ENCODE measurements around the gene NLRC3.

The NLRC3 gene

DNA sequence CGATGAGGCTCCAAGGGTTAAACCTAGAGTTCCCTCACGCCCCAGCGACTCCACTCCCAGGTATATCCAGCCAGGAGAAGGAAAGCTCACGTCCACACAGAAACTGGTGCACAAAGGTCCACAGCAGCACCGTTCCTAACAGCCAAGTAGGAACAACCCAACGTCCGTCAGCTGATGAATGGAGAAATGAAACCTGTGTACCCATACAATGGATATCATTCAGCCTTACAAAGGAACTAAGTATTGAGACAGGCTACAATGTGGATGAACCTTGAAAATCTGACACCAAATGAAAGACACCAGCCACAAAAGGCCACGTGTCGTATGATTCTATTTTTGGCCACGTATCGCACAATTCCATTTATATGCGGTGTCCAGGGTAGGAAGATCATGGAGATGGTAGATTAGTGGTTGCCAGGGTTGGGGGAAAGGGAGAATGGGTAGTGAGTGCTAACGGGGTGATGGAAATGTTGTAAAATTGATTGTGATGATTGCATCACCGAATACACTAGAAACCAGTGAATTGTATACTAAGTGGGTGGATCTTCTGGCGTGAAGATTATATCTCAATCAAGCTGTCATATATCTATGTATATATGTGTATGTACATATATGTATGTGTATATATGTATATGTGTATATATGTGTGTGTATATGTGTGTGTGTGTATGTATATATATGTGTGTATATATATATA is 30.1 kb downstream of the NLRC3 start:
- no peak overlapping the region for H2AFZ ChIP-seq
- H3K4me3 ChIP-seq (ENCODE audit: low read depth, low read length) = no peak overlapping the region
- no peaks in the 10 kb centered on the region for H3K36me3 ChIP-seq (ENCODE audit: control insufficient read depth, insufficient read depth, low read length)
- H3K27ac ChIP-seq = no peak overlapping the region
- TF ChIP-seq CTCF (IDR thresholded peaks at IDR 0.05) = no peak
- no peaks in the 10 kb centered on the region for H3K4me1 ChIP-seq
- H3K79me2 ChIP-seq = no peaks in the 10 kb centered on the region
- no peak overlapping the region for H3K4me2 ChIP-seq (ENCODE audit: low read length)
- H3K27me3 ChIP-seq (ENCODE audit: control insufficient read depth, insufficient read depth, low read length) = no peaks in the 10 kb centered on the region
- no peak overlapping the region for H3K9ac ChIP-seq
- no peaks in the 10 kb centered on the region for H3K9me3 ChIP-seq (ENCODE audit: control insufficient read depth, low read length)

DNA sequence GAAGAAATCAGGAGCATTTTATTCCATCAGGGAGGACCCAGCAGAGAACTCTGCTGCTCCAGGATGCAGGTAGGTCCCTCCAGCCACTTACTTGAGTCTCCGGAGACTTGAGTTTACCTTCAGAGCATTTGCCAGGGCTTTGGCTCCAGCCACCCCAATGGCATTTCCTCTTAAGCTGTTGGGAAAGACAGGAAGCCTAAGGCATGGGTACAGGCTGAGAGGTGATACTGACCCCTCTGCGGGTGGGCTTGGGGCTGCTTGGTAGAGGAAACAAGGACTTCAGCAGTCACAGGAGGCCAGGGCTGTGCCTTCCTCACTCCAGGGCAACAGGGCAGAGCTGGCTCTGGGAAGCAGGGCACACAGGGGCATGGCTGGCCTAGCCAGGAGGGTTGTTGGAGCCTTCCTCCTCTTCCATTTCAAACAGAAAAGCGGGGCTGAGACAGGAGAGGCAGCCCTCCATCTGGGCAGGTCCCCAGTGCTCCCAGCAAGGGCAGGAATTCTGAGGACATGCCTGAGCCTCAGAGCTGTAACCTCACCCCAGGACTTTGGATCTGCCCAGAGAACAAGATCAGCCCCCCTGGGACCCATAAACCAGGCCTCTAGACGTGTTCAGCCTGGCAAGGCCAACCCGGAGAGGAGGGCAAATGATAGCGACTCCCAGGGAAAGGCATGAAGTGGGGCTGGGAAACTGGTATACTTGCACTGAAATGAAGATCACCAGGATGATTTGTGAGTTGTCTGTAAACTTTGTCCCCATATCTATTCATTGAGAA is 34.4 kb downstream of the NLRC3 start:
- TF ChIP-seq CTCF (IDR thresholded peaks at IDR 0.05) = no peak
- H3K4me1 ChIP-seq = no peaks in the 10 kb centered on the region
- H3K4me3 ChIP-seq (ENCODE audit: low read depth, low read length) = no peak overlapping the region
- H3K9me3 ChIP-seq (ENCODE audit: control insufficient read depth, low read length) = no peaks in the 10 kb centered on the region
- no peak overlapping the region for H2AFZ ChIP-seq
- H3K9ac ChIP-seq = no peak overlapping the region
- no peaks in the 10 kb centered on the region for H3K36me3 ChIP-seq (ENCODE audit: control insufficient read depth, insufficient read depth, low read length)
- no peaks in the 10 kb centered on the region for H3K79me2 ChIP-seq
- H3K4me2 ChIP-seq (ENCODE audit: low read length) = no peak overlapping the region
- H3K27me3 ChIP-seq (ENCODE audit: control insufficient read depth, insufficient read depth, low read length) = no peaks in the 10 kb centered on the region
- no peak overlapping the region for H3K27ac ChIP-seq

- H3K79me2 ChIP-seq = no peaks in the 10 kb centered on the region
- H3K4me2 ChIP-seq (ENCODE audit: low read length) = no peak overlapping the region
- H3K27ac ChIP-seq = no peak overlapping the region
These were observed 35.6 kb downstream of the NLRC3 start for GRCh38 chr16:3541527-3542155.

DNA sequence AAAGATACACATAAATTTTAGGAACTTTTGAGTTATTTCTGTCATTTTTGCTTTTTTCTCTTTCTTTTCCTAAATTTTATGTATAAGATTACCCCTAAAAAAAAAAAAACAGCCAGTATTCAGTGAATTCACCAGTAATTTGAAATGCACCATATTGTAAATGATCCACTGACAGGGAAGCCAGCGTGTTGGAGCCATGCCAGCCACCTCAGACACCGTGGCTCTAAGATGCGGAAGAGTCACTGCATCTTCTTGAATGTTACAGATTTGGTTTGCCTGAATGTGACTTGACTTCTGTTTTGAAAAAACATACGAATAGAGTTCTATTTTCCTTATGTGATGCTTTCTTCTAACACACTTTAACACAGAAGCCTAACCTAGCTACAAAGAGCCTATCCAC is 39.0 kb downstream of the NLRC3 start:
- Histone ChIP-seq H3K4me1 (no peaks in the 10 kb centered on the region), H3K4me2 (ENCODE audit: low read length) (no peak overlapping the region), H3K36me3 (ENCODE audit: control insufficient read depth, insufficient read depth, low read length) (no peaks in the 10 kb centered on the region), H3K9me3 (ENCODE audit: control insufficient read depth, low read length) (no peaks in the 10 kb centered on the region), H3K4me3 (ENCODE audit: low read depth, low read length) (no peak overlapping the region), H3K27ac (no peak overlapping the region), H3K27me3 (ENCODE audit: control insufficient read depth, insufficient read depth, low read length) (no peaks in the 10 kb centered on the region), H3K79me2 (no peaks in the 10 kb centered on the region), H2AFZ (no peak overlapping the region), H3K9ac (no peak overlapping the region)
- TF ChIP-seq CTCF (IDR thresholded peaks at IDR 0.05) = no peak

More at GRCh38 chr16:3541527-3542155, 35.6 kb downstream of the NLRC3 start:
- H3K9ac ChIP-seq = no peak overlapping the region
- H3K4me1 ChIP-seq = no peaks in the 10 kb centered on the region
- no peaks in the 10 kb centered on the region for H3K27me3 ChIP-seq (ENCODE audit: control insufficient read depth, insufficient read depth, low read length)
- TF ChIP-seq CTCF (IDR thresholded peaks at IDR 0.05) = no peak
- no peaks in the 10 kb centered on the region for H3K9me3 ChIP-seq (ENCODE audit: control insufficient read depth, low read length)
- no peaks in the 10 kb centered on the region for H3K36me3 ChIP-seq (ENCODE audit: control insufficient read depth, insufficient read depth, low read length)
- H2AFZ ChIP-seq = no peak overlapping the region
- no peak overlapping the region for H3K4me3 ChIP-seq (ENCODE audit: low read depth, low read length)
